ENCODE data around the gene OR2T2.
"Not testable (repeated sequence)": the region's sequence is repeated elsewhere in the genome, so short reads cannot be mapped to it uniquely, and the experiment has no call there.

Gene OR2T2

DNA sequence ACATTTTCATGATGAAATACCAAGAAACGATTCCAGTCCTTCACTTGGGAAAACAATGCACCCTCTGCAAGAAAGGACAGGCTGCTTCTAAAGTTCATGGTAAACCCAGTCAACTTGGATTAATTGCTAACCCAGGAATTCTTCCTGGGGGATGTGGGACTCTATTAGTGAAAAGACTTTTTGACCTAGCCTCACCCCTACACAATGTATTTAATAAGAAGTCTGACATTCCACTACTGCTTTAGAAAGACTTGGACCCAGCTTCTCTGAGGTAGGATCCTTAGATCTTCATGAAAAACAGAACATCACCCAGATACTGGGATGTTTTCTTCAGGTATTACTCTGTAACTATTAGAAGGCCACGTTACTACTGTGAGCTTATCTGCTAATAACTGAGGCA, at the start of gene OR2T2:
Gene OR2T2 (plus strand): TSS at position 239 of the 400 bp plus-strand sequence. CDS start 7,161 bp downstream, outside the sequence.
- in situ Hi-C loops (cut with HindIII; ENCODE audit: low sequenced_read_pairs): not testable (repeated sequence)

DNA sequence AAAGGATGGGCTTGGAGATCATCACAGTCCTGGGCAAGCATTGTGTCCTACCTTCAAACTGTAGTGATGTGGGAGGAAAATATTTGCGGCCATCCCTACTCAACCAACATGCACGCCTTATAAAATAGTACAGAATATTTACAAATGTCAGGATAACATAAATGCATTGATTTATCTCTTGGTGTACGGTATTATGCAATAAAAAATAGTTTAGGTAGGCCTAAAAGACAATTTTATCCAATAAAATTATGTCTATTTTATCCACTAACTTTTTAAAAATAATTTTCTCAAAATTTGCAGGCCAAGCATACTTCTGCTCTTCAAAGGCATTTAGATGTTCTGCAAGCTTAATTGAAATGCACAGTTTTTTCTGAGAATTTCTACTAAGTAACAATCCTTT, 42.7 kb upstream of the OR2T2 start, which contains the start of gene OR2T1:
Gene OR2T1 (plus strand): TSS at position 301 of the 400 bp plus-strand sequence. CDS start 3,100 bp downstream, outside the sequence.
- in situ Hi-C loops (cut with HindIII; ENCODE audit: low sequenced_read_pairs): no loop called here

DNA sequence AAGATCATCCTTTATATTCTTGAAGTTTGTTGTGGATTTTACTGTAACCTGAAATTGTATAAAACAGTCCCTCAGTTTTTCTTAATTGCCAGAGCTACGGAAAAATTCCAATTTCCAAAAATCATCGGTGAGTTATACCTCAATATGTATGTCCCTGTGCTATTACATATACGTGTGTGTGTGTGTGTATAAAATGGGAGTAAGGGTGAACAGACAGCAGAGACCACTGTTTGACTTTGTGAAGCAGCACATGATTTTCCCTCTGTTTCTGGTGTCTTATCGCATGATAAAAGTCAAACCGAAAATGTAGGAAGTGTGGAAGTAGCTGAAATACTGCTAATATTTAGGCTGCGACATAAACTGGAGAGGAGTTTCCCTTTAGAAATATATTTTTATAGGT, 41.4 kb upstream of the OR2T2 start:
- in situ Hi-C loops (cut with HindIII; ENCODE audit: low sequenced_read_pairs): no loop called here

GRCh38 chr1:248406721-248407692, 38.4 kb upstream of the OR2T2 start:
- in situ Hi-C loops (cut with HindIII; ENCODE audit: low sequenced_read_pairs): no loop called here

GRCh38 chr1:248416226-248416625, 29.2 kb upstream of the OR2T2 start:
- in situ Hi-C loops (cut with HindIII; ENCODE audit: low sequenced_read_pairs): no loop called here

GRCh38 chr1:248417854-248418253, 27.6 kb upstream of the OR2T2 start:
- in situ Hi-C loops (cut with HindIII; ENCODE audit: low sequenced_read_pairs): no loop called here

DNA sequence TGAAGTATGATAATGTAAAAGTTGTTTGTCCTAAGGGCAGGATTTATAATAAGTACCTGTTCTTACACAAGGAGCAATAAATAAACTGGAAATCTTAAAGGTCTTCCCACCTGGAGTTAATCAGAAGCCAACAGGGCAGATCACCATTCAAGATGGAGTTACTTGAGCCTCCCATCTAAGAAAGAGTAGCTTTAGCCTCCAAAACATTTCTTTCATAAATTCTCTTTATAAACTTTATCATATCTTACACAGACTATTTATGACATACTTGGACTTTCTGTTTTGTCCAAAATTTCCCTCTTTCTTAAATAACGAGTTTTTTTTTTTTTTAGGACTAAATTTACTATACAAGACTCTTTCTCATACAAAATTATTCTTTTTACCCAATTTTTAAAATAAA, 24.1 kb upstream of the OR2T2 start:
- in situ Hi-C loops (cut with HindIII; ENCODE audit: low sequenced_read_pairs): no loop called here

- in situ Hi-C loops (cut with HindIII; ENCODE audit: low sequenced_read_pairs): not testable (repeated sequence)
These were observed 17.8 kb upstream of the OR2T2 start for GRCh38 chr1:248427526-248428191.

DNA sequence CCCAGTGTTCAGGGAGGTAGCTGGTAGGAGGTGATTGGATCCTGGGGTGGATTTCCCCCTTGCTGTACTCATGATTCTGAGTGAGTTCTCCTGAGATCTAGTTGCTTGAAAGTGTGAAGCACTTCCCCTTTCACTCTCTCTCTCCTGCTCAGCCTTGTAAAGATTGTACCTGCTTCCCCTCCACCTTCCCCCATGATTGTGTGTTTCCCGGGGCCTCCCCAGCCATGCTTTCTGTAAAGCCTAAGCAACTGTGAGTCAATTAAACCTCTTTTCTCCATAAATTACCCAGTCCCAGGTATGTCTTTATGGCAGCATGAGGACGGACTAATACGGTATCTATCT, 17.3 kb upstream of the OR2T2 start:
- in situ Hi-C loops (cut with HindIII; ENCODE audit: low sequenced_read_pairs): not testable (repeated sequence)

DNA sequence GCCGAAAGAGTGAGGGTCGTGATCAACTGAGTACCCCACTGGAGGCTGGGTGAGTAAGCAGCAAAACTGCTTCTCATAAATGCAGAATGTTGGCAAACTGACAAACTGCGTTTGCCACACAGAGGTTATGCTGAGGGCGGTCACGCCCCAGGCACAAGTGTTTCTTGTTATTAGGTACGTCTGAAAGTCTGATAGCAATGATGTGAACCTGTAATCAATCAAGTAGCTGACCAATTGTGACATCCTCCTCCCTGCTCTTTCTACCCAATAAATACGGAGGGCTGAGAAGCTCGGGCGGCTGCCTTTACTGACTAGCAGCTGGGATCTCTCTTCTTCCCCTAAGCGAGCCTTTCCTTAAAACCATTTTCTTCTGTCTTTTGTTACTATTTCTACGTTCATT, 13.8 kb upstream of the OR2T2 start:
- in situ Hi-C loops (cut with HindIII; ENCODE audit: low sequenced_read_pairs): not testable (repeated sequence)

DNA sequence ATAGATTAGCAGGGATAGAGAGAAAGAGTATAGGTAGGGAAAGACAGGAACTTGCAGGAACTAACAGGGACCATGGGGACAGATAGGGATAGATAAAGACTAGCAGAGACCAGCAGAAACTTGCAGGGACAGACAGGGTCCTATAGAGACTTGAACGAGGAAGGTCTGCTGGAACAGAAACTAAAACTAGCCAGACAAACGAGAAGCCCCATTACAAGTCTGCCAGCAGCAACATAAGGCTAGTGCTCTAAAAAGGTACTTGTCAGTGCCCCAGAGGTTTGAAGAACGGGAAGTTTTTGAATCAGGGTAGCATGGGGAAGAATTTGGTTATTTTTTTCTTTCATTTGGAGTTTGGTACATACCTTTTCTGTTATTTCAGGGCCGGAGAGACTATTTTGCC, 13.2 kb upstream of the OR2T2 start:
- in situ Hi-C loops (cut with HindIII; ENCODE audit: low sequenced_read_pairs): not testable (repeated sequence)

- in situ Hi-C loops (cut with HindIII; ENCODE audit: low sequenced_read_pairs): not testable (repeated sequence)
These were observed 11.5 kb upstream of the OR2T2 start for GRCh38 chr1:248433811-248434415.

DNA sequence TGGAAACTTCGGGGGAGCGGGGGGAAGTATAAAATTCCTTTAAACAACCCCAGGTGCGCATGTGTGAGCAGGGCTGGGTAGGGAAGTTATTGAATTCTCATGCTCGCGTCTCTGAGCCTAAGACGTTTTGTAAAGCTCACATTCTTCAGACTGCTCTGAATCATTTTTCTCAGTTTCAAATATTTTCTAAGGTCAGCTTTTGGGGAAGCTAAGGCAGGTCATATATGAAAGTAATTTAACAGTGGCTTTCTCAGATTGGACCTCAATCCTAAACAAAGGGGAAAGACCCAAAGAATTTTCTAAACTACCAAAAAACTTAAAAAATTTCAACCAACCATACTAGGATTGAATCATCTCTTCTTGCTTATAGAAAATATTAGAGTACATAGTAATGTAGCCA, 10.5 kb upstream of the OR2T2 start:
- in situ Hi-C loops (cut with HindIII; ENCODE audit: low sequenced_read_pairs): not testable (repeated sequence)

DNA sequence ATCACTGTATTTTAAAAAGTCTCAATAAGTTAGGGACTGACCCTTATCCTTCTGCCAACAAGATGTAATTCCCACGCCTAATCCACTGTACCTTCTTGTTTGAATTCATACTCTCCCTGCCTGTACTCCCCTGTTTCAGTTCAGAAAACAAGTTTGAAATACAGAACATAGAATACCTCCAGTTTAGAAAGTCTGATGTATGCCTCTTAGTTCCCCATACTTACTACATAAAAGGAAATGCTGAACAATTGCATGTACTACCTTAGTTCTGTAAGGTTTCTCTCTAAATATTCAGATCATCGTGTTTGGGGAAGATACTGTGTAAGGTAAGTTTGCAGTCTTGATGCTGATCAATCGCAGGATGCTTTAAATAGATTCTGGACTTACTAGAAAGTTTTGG, 9.1 kb upstream of the OR2T2 start:
- in situ Hi-C loops (cut with HindIII; ENCODE audit: low sequenced_read_pairs): not testable (repeated sequence)

DNA sequence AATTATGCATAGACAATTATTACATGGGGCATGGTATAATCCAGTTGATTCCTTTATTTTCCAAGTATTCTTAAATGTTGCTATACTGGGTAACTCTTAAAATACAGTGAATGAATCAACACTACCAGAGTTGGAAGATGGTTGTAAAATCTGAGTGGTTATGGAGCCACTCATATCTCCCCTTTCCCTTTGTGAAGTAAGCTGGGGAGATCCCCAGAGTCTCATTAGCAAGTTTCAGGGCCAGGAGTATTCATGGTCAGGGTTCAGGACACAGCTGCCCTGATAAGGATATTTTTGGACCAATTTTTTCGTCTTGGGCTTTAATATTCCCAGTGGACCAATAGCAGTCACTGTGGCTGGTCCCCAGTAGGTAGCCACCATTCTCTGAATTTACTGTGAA, 6.8 kb upstream of the OR2T2 start:
- in situ Hi-C loops (cut with HindIII; ENCODE audit: low sequenced_read_pairs): not testable (repeated sequence)

- in situ Hi-C loops (cut with HindIII; ENCODE audit: low sequenced_read_pairs): not testable (repeated sequence)
These were observed 6.2 kb upstream of the OR2T2 start for GRCh38 chr1:248439283-248439682.

DNA sequence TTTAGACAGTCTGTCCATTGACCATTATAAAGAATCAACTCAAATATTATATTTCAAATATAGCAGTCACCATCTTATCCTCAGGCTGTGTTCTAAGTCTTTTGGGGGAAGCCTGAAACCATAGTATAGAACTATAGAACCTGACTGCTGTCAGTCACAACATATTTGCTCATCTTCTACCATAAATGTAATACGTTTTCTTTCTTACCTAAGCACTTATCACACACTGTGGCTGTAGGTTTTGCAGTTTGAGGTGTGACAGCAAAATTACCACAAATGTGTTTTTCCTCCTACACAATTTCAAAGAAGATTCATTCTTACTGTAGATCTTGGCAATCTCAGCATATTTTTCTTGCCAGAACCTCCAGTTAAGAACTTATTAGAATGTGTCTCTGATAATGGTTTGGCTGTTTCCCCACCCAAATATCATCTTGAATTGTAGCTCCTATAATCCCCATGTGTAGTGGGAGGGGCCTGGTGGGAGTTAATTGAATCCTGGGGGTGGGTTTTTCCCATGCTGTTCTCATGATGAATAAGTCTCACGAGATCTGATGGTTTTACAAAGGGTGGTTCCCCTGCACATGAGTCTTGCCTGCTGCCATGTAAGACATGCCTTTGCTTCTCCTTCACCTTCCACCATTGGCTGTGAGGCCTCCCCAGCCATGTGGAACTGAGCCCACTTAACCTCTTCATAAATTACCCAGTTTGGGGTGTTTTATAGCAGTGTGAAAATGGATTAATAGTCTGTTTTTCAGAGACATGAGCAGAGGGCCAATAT, 2.7 kb upstream of the OR2T2 start:
- in situ Hi-C loops (cut with HindIII; ENCODE audit: low sequenced_read_pairs): not testable (repeated sequence)

DNA sequence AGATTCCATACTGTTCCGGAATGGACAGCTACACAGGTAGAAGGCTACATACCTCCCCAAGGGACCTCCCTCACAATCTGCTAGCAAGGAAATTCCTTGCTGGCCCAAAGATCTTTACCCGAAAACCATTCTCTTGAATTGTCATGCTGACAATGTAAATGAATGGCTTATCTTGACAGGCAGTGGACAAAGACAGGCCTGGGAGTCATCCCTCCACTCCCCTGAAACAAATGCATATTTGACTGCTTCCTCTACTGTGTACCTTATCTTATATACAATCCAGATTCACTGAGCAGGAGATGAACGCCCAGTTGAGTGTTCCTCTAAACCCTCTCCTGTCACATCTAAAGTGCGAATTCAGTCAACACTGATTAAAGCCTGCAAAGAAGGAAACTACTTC, 834 bp upstream of the OR2T2 start:
- in situ Hi-C loops (cut with HindIII; ENCODE audit: low sequenced_read_pairs): not testable (repeated sequence)

DNA sequence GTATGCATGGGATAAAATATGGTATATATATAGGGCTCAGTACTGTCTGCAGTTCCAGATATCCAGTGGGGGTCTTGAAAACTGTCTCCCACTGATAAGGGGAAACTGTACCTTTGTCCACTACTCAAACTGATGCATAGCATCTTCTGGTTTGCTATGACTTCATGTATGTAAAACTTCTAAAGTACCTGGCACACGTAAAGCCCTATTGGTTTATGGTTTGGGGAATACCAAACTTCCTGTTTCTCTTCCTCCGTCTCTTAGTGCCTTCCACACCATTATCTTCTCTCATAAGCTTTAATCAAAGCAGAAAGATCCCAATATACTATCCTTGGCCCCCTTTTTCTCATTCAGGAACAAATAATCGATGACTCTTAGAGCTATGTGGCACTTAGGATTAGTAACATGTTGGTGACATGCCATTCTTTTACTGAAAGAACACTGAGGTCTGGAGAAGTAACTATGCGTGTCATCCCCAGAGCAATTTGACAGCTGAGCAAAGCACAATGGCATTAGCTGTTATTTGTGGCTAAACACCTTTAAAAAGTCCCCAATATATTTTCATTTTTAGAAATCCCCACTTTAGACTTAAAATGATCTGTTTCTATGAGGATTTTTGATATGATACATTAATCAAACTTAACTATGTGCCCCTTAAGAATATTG, 3.1 kb downstream of the OR2T2 start:
- in situ Hi-C loops (cut with HindIII; ENCODE audit: low sequenced_read_pairs): not testable (repeated sequence)

- in situ Hi-C loops (cut with HindIII; ENCODE audit: low sequenced_read_pairs): not testable (repeated sequence)
These were observed 4.5 kb downstream of the OR2T2 start for GRCh38 chr1:248449821-248450465.

Measured in endothelial cell of hepatic sinusoid (primary cell).